ENCODE measurements around the gene PCDH19. TPM values are rescaled to one million over a fixed set of nuclear protein-coding genes. Genes with fewer than 3 reads are reported as not detected.

The PCDH19 gene
- polyA plus RNA-seq, 2 of the 4 experiments (the other 2 are of a cell fraction): 0.01 to 0.03 TPM

DNA sequence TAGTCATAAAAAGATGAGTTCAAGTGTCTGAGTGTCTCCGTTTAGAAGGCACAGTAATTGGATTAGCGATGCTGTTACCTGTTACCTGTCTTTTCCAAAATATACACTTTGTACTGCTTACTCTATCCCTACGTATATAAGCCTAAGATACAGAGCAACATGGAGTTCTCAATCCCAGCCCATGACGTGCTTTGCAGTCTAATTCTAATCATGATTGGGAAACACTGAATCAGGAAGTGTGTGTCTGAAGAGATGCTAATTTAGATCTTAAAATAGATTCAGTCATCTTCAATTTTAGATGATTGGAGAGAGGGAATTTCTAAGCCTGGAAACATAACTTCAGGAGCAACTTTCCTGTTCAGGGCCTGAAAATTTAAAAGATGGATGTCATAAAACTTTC lies 115.1 kb downstream of the PCDH19 start:
- POLR2A ChIA-PET: no interaction called here
- WGBS (ENCODE audit: missing lambda C conversion rate): 15% methylated on average over 4 of the region's 4 CpGs
- no peak for TF ChIP-seq FOSL2 (IDR thresholded peaks at IDR 0.05)
- no peak for TF ChIP-seq FOSL2 (CRISPR knock-in tag; IDR thresholded peaks at IDR 0.05)
- no peak for TF ChIP-seq RCOR1 (IDR thresholded peaks at IDR 0.05; ENCODE audit: low read depth, low read length)
- no peak for TF ChIP-seq FOXS1 (CRISPR knock-in tag; IDR thresholded peaks at IDR 0.05)
- TF ChIP-seq, protein P1, sequence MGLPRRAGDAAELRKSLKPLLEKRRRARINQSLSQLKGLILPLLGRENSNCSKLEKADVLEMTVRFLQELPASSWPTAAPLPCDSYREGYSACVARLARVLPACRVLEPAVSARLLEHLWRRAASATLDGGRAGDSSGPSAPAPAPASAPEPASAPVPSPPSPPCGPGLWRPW (IDR thresholded peaks at IDR 0.05): no peak
- TF ChIP-seq NFE2L2 (conservative IDR thresholded peaks at IDR 0.05; ENCODE audit: low read length): no peak
- Histone ChIP-seq H3K4me2 (no peak overlapping the region), H3K27ac (no peak overlapping the region), H3K9me3 (no peaks in the 10 kb centered on the region), H3K4me1 (no peaks in the 10 kb centered on the region), H3K4me3 (no peak overlapping the region)
- CTCF ChIA-PET: no interaction called here
- FAIRE-seq: peak; percentile 92
- no peak for ATAC-seq
- no peak for DNase-seq (ENCODE audit: low read depth in 1 of 2, low spot score in 1 of 2)

DNA sequence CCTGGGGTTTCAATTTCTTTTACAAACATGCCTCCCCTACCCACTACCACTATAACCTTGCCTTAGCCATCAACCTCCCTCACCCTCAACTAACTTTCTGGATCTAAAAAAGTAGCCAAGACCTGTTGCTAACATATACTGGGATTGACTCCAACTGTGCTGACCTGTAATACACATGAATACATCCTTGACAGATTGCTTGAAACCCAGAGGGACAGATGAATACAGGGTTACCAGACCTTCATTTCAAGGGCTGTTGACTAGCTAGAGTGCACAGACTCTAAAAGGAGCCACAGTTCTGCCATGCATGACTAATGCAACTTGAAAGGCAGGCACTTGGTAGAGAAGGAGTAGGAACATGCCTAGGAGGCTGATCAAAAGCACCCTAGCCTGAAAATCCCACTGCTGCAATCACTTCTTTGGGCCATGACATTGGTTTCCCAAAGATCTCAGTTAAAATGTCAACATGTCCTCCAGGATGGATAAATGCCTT lies 121.0 kb downstream of the PCDH19 start:
- TF ChIP-seq, protein P2, sequence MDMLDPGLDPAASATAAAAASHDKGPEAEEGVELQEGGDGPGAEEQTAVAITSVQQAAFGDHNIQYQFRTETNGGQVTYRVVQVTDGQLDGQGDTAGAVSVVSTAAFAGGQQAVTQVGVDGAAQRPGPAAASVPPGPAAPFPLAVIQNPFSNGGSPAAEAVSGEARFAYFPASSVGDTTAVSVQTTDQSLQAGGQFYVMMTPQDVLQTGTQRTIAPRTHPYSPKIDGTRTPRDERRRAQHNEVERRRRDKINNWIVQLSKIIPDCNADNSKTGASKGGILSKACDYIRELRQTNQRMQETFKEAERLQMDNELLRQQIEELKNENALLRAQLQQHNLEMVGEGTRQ (IDR thresholded peaks at IDR 0.05): no peak
- TF ChIP-seq ZNF302 (CRISPR knock-in tag; IDR thresholded peaks at IDR 0.05) (no peak), SREBF2 (IDR thresholded peaks at IDR 0.05) (no peak), NFE2L2 (conservative IDR thresholded peaks at IDR 0.05; ENCODE audit: low read length) (no peak), CBX8 (IDR thresholded peaks at IDR 0.05) (no peak), FOSB (CRISPR knock-in tag; IDR thresholded peaks at IDR 0.05) (no peak), CTCF (IDR thresholded peaks at IDR 0.05) (no peak)
- no peaks in the 10 kb centered on the region for H3K9me3 ChIP-seq
- no peaks in the 10 kb centered on the region for H3K4me1 ChIP-seq
- DNase-seq (ENCODE audit: low read depth in 1 of 2, low spot score in 1 of 2): no peak
- ChIA-PET CTCF (interaction anchor here (0.7 kb wide), 1 partner anchor 347 kb away, joined by 3 read pairs; no protein-coding TSS in a partner anchor), POLR2A (no interaction called here)
- no peak overlapping the region for H3K27ac ChIP-seq
- no peak for FAIRE-seq
- no peak overlapping the region for H3K4me2 ChIP-seq
- no peak overlapping the region for H3K4me3 ChIP-seq
- no peak for ATAC-seq

- H3K4me3 ChIP-seq: no peak overlapping the region
- 4% methylated on average over 1 of the region's 1 CpG for WGBS (ENCODE audit: missing lambda C conversion rate)
- H3K4me2 ChIP-seq: no peak overlapping the region
- DNase-seq (ENCODE audit: low read depth in 1 of 2, low spot score in 1 of 2) (no peak), FAIRE-seq (no peak), ATAC-seq (no peak)
- no peak overlapping the region for H3K27ac ChIP-seq
- TF ChIP-seq HOXB5 (CRISPR knock-in tag; IDR thresholded peaks at IDR 0.05): no peak
- no peak for TF ChIP-seq MAZ (IDR thresholded peaks at IDR 0.05; ENCODE audit: borderline replicate concordance, low read depth, low read length)
- no peak for TF ChIP-seq NFE2L2 (conservative IDR thresholded peaks at IDR 0.05; ENCODE audit: low read length)
- no peak for TF ChIP-seq NR3C1 (IDR thresholded peaks at IDR 0.05)
- no peak for TF ChIP-seq ZNF302 (CRISPR knock-in tag; IDR thresholded peaks at IDR 0.05)
- no peak for TF ChIP-seq KDM5A (IDR thresholded peaks at IDR 0.05)
- TF ChIP-seq CHD4 (IDR thresholded peaks at IDR 0.05; ENCODE audit: borderline replicate concordance): no peak
- TF ChIP-seq JUNB (IDR thresholded peaks at IDR 0.05): no peak
- TF ChIP-seq EHMT2 (IDR thresholded peaks at IDR 0.05; ENCODE audit: low read depth): no peak
- no peak for TF ChIP-seq CTCF (IDR thresholded peaks at IDR 0.05)
- ChIA-PET CTCF (no interaction called here), POLR2A (no interaction called here)
- H3K9me3 ChIP-seq: no peaks in the 10 kb centered on the region
- H3K4me1 ChIP-seq: no peaks in the 10 kb centered on the region
These were observed 132.8 kb downstream of the PCDH19 start for GRCh38 chrX:100277231-100277630.
